Upper lobe of left lung (tissue), 6 donors: ENCODE results near the gene AHCYL2. TPM values are rescaled to one million over a fixed set of nuclear protein-coding genes. Genes with fewer than 3 reads are reported as not detected.
"Not testable (repeated sequence)": the region's sequence is repeated elsewhere in the genome, so short reads cannot be mapped to it uniquely, and the experiment has no call there.

Experiments
- ATAC-seq, 2 donors: fragments of 200-7000 bp; cut with Tn5 transposase; one replicate each; pipeline ENCODE4 v1.9.1; 2022; ENCODE audit warnings: mild to moderate bottlenecking in 2 of 2, moderate library complexity in 2 of 2; ENCODE audit not compliant: low FRiP score in 2 of 2
- DNase-seq, 2 donors: peaks; one replicate each; pipeline ENCODE4 v3.0.0-alpha.2; 2019 to 2020
- H3K27ac ChIP-seq, 4 donors: fragments of 200-600 bp; sonication (generic); one replicate each; pipeline ENCODE4 v1.5.1; 2016 to 2019
- H3K27me3 ChIP-seq, 4 donors: fragments of 200-600 bp; sonication (generic); one replicate each; pipeline ENCODE4 v1.5.1; 2017 to 2019
- H3K36me3 ChIP-seq, 4 donors: fragments of 200-600 bp; sonication (generic); one replicate each; pipeline ENCODE4 v1.5.1; 2016 to 2019
- H3K4me1 ChIP-seq, 4 donors: fragments of 200-600 bp; sonication (generic); one replicate each; pipeline ENCODE4 v1.5.1; 2018 to 2019
- H3K4me3 ChIP-seq, 4 donors: fragments of 200-600 bp; sonication (generic); one replicate each; pipeline ENCODE4 v1.5.1; 2017 to 2019; ENCODE audit warnings: mild to moderate bottlenecking in 2 of 4, moderate library complexity in 1 of 4
- H3K9me3 ChIP-seq, 4 donors: fragments of 200-600 bp; sonication (generic); one replicate each; pipeline ENCODE4 v1.5.1; 2018 to 2019
- CTCF ChIP-seq, 6 experiments: fragments of 450-650 bp in 4 of 6; fragments of 200-600 bp in 2 of 6; sonication (generic) in 2 of 6; IDR thresholded peaks; one replicate each; pipeline ENCODE4 v1.5.1; 2016 to 2019; ENCODE audit warnings: antibody characterized with exemption in 6 of 6
- EP300 ChIP-seq, 4 donors: sonication (generic); formaldehyde crosslinking; IDR thresholded peaks; one replicate each; pipeline ENCODE4 v1.5.1; 2017; ENCODE audit warnings: antibody characterized with exemption in 4 of 4, control low read depth in 2 of 4
- POLR2A ChIP-seq, 4 donors: fragments of 450-650 bp; IDR thresholded peaks; one replicate each; pipeline ENCODE4 v1.5.1; 2016 to 2017; ENCODE audit warnings: antibody characterized with exemption in 4 of 4, mild to moderate bottlenecking in 2 of 4
- POLR2AphosphoS5 ChIP-seq, 2 donors: sonication (generic); formaldehyde crosslinking; IDR thresholded peaks; one replicate each; pipeline ENCODE4 v1.5.1; 2017; ENCODE audit warnings: antibody characterized with exemption in 2 of 2
- WGBS, 2 donors: methylation state at CpG; one replicate each; pipeline ENCODE4 v1.1.5; 2017 to 2018; 5-methylcytosine and 5-hydroxymethylcytosine counted together
- total RNA-seq, 6 donors: library from RNA; depleted of rRNA in 4 of 6; stranded (reverse); fragments of >200 nt in 4 of 6; gene quantifications; one replicate each; pipeline versions ENCODE4 v1.1.0 to v1.2.1, GENCODE V29; 2016 to 2021
- donor health status: DM: no; HTN: no; CAD: no; lungs with moderate emphysema.
- donor health status: DM: no; HTN: yes; CAD: no; lungs with severe emphysema.

The AHCYL2 gene
- total RNA-seq, 6 donors from 2014 or later = 41.9 to 197 (median 110) TPM

GRCh38 chr7:129405527-129405926 lies 180.7 kb downstream of the AHCYL2 start:
- TF ChIP-seq CTCF (IDR thresholded peaks at IDR 0.05) = no peak
- TF ChIP-seq POLR2A (IDR thresholded peaks at IDR 0.05) = no peak
- no peak for TF ChIP-seq EP300 (IDR thresholded peaks at IDR 0.05)
- no peak for TF ChIP-seq POLR2AphosphoS5 (IDR thresholded peaks at IDR 0.05)
- no peak overlapping the region for H3K4me3 ChIP-seq
- H3K27ac ChIP-seq = no peak overlapping the region
- DNase-seq (no peak), ATAC-seq (no peak)
- H3K27me3 ChIP-seq = no peaks in the 10 kb centered on the region
- no peaks in the 10 kb centered on the region for H3K9me3 ChIP-seq
- peaks cover 5 to 52% (median 15%) of the 10 kb centered on the region in 4 donors for H3K36me3 ChIP-seq
- H3K4me1 ChIP-seq = no peaks in the 10 kb centered on the region

GRCh38 chr7:129410238-129410637 lies 185.4 kb downstream of the AHCYL2 start:
- WGBS, 2 donors = 81 to 90% methylated on average over 8 of the region's 8 CpGs
- ATAC-seq, H3K4me1 ChIP-seq, H3K27me3 ChIP-seq, H3K4me3 ChIP-seq, H3K9me3 ChIP-seq, DNase-seq, H3K27ac ChIP-seq: not testable (repeated sequence)
- peaks cover 5 to 52% (median 19%) of the 10 kb centered on the region in 4 donors for H3K36me3 ChIP-seq

GRCh38 chr7:129412501-129412900 lies 187.7 kb downstream of the AHCYL2 start:
- TF ChIP-seq POLR2AphosphoS5 (IDR thresholded peaks at IDR 0.05) = no peak
- TF ChIP-seq POLR2A (IDR thresholded peaks at IDR 0.05) = no peak
- no peak for TF ChIP-seq EP300 (IDR thresholded peaks at IDR 0.05)
- no peak for TF ChIP-seq CTCF (IDR thresholded peaks at IDR 0.05)
- Histone ChIP-seq H3K4me3 (no peak overlapping the region), H3K36me3 (peaks cover 3 to 38% (median 13%) of the 10 kb centered on the region in 4 donors), H3K9me3 (no peaks in the 10 kb centered on the region), H3K27ac (no peak overlapping the region), H3K4me1 (no peaks in the 10 kb centered on the region), H3K27me3 (no peaks in the 10 kb centered on the region)
- WGBS, 2 donors = 97% methylated on average over 4 of the region's 4 CpGs
- ATAC-seq (no peak), DNase-seq (no peak)

DNA sequence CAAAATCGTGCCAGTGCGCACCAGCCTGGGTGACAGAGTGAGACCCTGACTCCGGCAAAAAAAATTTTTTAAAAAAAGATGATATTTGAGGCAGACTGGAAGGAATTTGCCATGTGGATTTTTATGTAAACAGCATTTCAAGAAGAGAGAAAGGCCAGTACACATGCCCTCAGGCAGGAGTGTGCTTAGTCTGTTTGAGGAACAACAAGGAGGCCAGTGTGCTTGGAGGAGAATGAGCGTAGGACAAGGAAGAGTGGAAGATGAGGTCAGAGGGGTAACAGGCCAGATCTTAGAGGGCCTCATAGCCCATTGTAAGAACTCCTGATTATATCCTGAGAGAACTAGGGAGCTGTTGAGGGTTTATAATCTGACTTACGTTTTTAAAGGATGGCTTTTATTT lies 192.2 kb downstream of the AHCYL2 start:
- Histone ChIP-seq H3K27ac (no peak overlapping the region), H3K36me3 (peaks cover 0 to 33% (median 10%) of the 10 kb centered on the region in 4 donors)

GRCh38 chr7:129421717-129422250 lies 197.0 kb downstream of the AHCYL2 start:
- no peak for ATAC-seq
- WGBS, 2 donors = 49 to 57% methylated on average over 2 of the region's 2 CpGs

More for the DNA sequence above, 192.2 kb downstream of the AHCYL2 start:
- H3K9me3 ChIP-seq = no peaks in the 10 kb centered on the region
- TF ChIP-seq POLR2A (IDR thresholded peaks at IDR 0.05) (no peak), CTCF (IDR thresholded peaks at IDR 0.05) (no peak), EP300 (IDR thresholded peaks at IDR 0.05) (no peak), POLR2AphosphoS5 (IDR thresholded peaks at IDR 0.05) (no peak)
- 91% methylated on average over 5 of the region's 5 CpGs for WGBS, 2 donors
- no peak overlapping the region for H3K4me3 ChIP-seq
- no peaks in the 10 kb centered on the region for H3K27me3 ChIP-seq
- no peaks in the 10 kb centered on the region for H3K4me1 ChIP-seq
- no peak for DNase-seq
- no peak for ATAC-seq

More at GRCh38 chr7:129421717-129422250, 197.0 kb downstream of the AHCYL2 start:
- Histone ChIP-seq H3K36me3 (peaks cover under 1 to 37% (median 6%) of the 10 kb centered on the region in 4 donors), H3K9me3 (no peaks in the 10 kb centered on the region), H3K27ac (no peak overlapping the region), H3K27me3 (no peaks in the 10 kb centered on the region), H3K4me1 (no peaks in the 10 kb centered on the region), H3K4me3 (no peak overlapping the region)
- no peak for DNase-seq
- no peak for TF ChIP-seq CTCF (IDR thresholded peaks at IDR 0.05)
- TF ChIP-seq EP300 (IDR thresholded peaks at IDR 0.05) = no peak
- TF ChIP-seq POLR2AphosphoS5 (IDR thresholded peaks at IDR 0.05) = no peak
- no peak for TF ChIP-seq POLR2A (IDR thresholded peaks at IDR 0.05)
